Natural killer cell (primary cell): ENCODE data around the gene AKAP6. TPM values are rescaled to one million over a fixed set of nuclear protein-coding genes. Genes with fewer than 3 reads are reported as not detected.

Source experiments
- ATAC-seq, 3 donors: fragments of 150-1000 bp in 2 of 3; fragments of 200-7000 bp in 1 of 3; cut with Tn5 transposase; 1 replicate in 1 of 3; 2 replicates in 2 of 3; pipeline ENCODE4 v1.10.0; 2021; ENCODE audit warnings: mild to moderate bottlenecking in 2 of 3, moderate library complexity in 2 of 3
- DNase-seq, 2 donors: peaks; one replicate each; pipeline versions ENCODE4 v3.0.0 to v3.0.0-alpha.2; 2013 to 2021; ENCODE audit warnings: mixed read lengths in 1 of 2
- H3K27ac ChIP-seq: one replicate; pipeline ENCODE4 v1.5.1; 2013; ENCODE audit warnings: mild to moderate bottlenecking, low read length
- H3K27me3 ChIP-seq: one replicate; pipeline ENCODE4 v1.6.1; 2013; ENCODE audit warnings: low read length; ENCODE audit not compliant: control insufficient read depth, insufficient read depth
- H3K36me3 ChIP-seq: one replicate; pipeline ENCODE4 v1.6.1; 2013; ENCODE audit warnings: low read length; ENCODE audit not compliant: control insufficient read depth, insufficient read depth
- H3K4me1 ChIP-seq: one replicate; pipeline ENCODE4 v1.6.1; 2013; ENCODE audit warnings: low read length; ENCODE audit not compliant: control insufficient read depth, insufficient read depth
- H3K4me3 ChIP-seq: one replicate; pipeline ENCODE4 v1.5.1; 2013; ENCODE audit warnings: low read length
- H3K9me3 ChIP-seq: one replicate; pipeline ENCODE4 v1.6.1; 2013; ENCODE audit warnings: low read length; ENCODE audit not compliant: control insufficient read depth, insufficient read depth
- H3K27ac Mint-ChIP-seq, 2 donors: one replicate each; pipeline ENCODE4 v1.8.0; 2022; ENCODE audit warnings: mild to moderate bottlenecking in 2 of 2, mixed read lengths in 2 of 2, moderate library complexity in 1 of 2
- H3K27me3 Mint-ChIP-seq, 2 donors: one replicate each; pipeline ENCODE4 v1.8.0; 2022; ENCODE audit warnings: low read depth in 2 of 2, mixed read lengths in 2 of 2
- H3K36me3 Mint-ChIP-seq: one replicate; pipeline ENCODE4 v1.8.0; 2022; ENCODE audit warnings: mixed read lengths
- H3K4me1 Mint-ChIP-seq, 2 donors: one replicate each; pipeline ENCODE4 v1.8.0; 2022; ENCODE audit warnings: mixed read lengths in 2 of 2
- H3K4me3 Mint-ChIP-seq: one replicate; pipeline ENCODE4 v1.8.0; 2022; ENCODE audit warnings: mild to moderate bottlenecking, moderate library complexity, mixed read lengths
- H3K9me3 Mint-ChIP-seq, 2 donors: one replicate each; pipeline ENCODE4 v1.8.0; 2022; ENCODE audit warnings: mixed read lengths in 2 of 2
- WGBS: methylation state at CpG from one replicate; pipeline ENCODE4 v1.1.7; 2013; ENCODE audit warnings: missing lambda C conversion rate; ENCODE audit not compliant: insufficient coverage; 5-methylcytosine and 5-hydroxymethylcytosine counted together
- intact Hi-C: fragments of 100-400 bp; cut with micrococcal nuclease; formaldehyde crosslinking; loops from one replicate; pipeline ENCODE4 v1.14.2; 2022
- total RNA-seq, 4 donors: library from RNA; stranded (reverse); fragments of 120-200 nt in 1 of 4; gene quantifications; one replicate each; pipeline versions ENCODE4 v1.2.3 to v1.2.4, GENCODE V29; 2013 to 2022
- TF ChIP-seq, protein P1 (sequence below): fragments of 200-600 bp; IDR thresholded peaks from one replicate; pipeline ENCODE4 v1.8.0; 2022; ENCODE audit warnings: antibody characterized with exemption

The AKAP6 gene
- total RNA-seq, 3 donors from 2014 or later (not counting 1 experiment from before 2014, with no cell fraction given), result 0.21 to 1.3 (median 0.80) TPM

DNA sequence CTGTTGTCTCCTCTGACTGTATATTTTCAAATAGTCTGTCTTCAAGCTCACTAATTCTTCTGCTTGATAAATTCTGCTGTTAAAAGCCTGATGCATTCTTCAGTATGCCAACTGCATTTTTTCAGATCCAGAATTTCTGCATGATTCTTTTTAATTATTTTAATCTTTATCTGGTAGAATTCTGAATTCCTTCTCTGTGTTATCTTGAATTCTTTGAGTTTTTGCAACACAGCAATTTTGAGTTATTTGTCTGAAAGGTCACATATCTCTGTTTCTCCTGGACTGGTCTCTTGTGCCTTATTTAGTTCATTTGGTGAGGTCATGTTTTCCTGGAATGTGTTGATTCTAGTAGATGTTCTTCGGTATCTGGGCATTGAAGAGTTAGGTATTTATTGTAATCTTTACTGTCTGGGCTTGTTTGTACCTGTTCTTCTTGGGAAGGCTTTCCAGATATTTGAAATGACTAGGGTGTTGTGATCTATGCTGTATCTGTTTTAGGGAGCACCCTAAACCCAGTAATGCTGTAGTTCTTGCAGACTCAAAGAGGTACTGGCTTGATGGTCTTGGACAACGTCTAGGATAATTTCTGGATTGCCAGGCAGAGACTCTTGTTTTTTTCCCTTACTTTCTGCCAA lies 415.8 kb downstream of the AKAP6 start:
- Mint-ChIP-seq H3K27ac (no peak overlapping the region), H3K9me3 (peaks cover 5 to 15% of the 10 kb centered on the region in 2 donors), H3K4me1 (no peaks in the 10 kb centered on the region), H3K27me3 (no peaks in the 10 kb centered on the region), H3K4me3 (no peak overlapping the region), H3K36me3 (no peaks in the 10 kb centered on the region)
- H3K36me3 ChIP-seq, result no peaks in the 10 kb centered on the region
- H3K4me1 ChIP-seq, result no peaks in the 10 kb centered on the region
- no peaks in the 10 kb centered on the region for H3K27me3 ChIP-seq
- ATAC-seq, result no peak
- TF ChIP-seq, protein P1, sequence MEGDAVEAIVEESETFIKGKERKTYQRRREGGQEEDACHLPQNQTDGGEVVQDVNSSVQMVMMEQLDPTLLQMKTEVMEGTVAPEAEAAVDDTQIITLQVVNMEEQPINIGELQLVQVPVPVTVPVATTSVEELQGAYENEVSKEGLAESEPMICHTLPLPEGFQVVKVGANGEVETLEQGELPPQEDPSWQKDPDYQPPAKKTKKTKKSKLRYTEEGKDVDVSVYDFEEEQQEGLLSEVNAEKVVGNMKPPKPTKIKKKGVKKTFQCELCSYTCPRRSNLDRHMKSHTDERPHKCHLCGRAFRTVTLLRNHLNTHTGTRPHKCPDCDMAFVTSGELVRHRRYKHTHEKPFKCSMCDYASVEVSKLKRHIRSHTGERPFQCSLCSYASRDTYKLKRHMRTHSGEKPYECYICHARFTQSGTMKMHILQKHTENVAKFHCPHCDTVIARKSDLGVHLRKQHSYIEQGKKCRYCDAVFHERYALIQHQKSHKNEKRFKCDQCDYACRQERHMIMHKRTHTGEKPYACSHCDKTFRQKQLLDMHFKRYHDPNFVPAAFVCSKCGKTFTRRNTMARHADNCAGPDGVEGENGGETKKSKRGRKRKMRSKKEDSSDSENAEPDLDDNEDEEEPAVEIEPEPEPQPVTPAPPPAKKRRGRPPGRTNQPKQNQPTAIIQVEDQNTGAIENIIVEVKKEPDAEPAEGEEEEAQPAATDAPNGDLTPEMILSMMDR, result no peak
- H3K27ac ChIP-seq, result no peak overlapping the region
- intact Hi-C loops, result no loop called here
- DNase-seq, result no peak
- WGBS, result 80% methylated on average over 2 of the region's 2 CpGs
- no peak overlapping the region for H3K4me3 ChIP-seq
- H3K9me3 ChIP-seq, result peaks cover 4% of the 10 kb centered on the region

DNA sequence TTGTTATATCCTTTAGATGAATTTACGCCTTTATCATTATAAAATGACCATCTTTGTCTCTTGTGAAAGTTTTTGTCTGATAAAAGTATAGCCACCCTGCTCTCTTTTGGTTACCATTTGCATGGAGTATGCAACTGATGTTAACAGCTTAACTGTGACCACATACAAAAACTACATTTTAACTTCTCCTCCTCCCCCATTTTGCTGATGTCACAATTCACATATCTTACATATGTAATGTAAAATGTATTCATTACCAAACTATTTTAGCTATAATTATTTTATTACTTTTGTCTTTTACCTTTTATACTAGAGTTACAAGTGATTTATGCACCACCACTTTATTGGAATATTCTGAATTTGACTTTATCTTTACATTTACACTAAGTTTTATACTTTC lies 425.1 kb downstream of the AKAP6 start:
- intact Hi-C loops, result no loop called here
- no peak overlapping the region for H3K27ac Mint-ChIP-seq

DNA sequence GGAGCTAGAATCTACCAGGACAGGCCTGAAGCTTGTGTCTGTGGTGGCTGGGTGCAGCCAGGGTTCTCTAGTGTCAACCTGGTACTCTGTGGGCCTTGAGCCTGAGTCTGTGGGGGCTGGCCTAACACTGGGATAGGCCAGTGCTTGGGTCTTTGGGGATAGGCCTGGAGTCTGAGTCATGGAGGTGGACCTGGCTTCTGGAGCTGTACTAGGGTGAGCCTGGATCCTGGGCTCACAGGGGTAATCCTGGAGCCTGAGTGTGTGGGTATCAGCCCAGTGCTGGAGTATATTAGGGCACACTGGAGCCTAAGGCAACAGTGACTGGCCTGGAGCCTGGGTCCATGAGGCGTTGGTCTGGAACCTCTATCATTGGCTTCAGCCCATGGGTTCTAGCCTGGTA lies 427.1 kb downstream of the AKAP6 start:
- H3K27ac Mint-ChIP-seq, result no peak overlapping the region
- intact Hi-C loops, result no loop called here
- H3K4me1 ChIP-seq, result no peaks in the 10 kb centered on the region
- H3K4me3 Mint-ChIP-seq, result no peak overlapping the region
- H3K4me1 Mint-ChIP-seq, result no peaks in the 10 kb centered on the region
- H3K36me3 ChIP-seq, result no peaks in the 10 kb centered on the region
- peaks cover 14% of the 10 kb centered on the region for H3K9me3 ChIP-seq
- no peak for DNase-seq
- H3K27me3 Mint-ChIP-seq, result no peaks in the 10 kb centered on the region
- no peak overlapping the region for H3K27ac ChIP-seq
- H3K9me3 Mint-ChIP-seq, result peaks cover 26 to 32% of the 10 kb centered on the region in 2 donors
- no peaks in the 10 kb centered on the region for H3K27me3 ChIP-seq
- H3K4me3 ChIP-seq, result no peak overlapping the region
- H3K36me3 Mint-ChIP-seq, result peaks cover 22% of the 10 kb centered on the region
- no peak for ATAC-seq
- TF ChIP-seq, protein P1, result no peak
- 96% methylated on average over 1 of the region's 1 CpG for WGBS

More for the DNA sequence above, 425.1 kb downstream of the AKAP6 start:
- DNase-seq, result no peak
- Histone ChIP-seq H3K4me1 (no peaks in the 10 kb centered on the region), H3K9me3 (peaks cover 14% of the 10 kb centered on the region), H3K36me3 (no peaks in the 10 kb centered on the region), H3K27ac (no peak overlapping the region), H3K27me3 (no peaks in the 10 kb centered on the region), H3K4me3 (no peak overlapping the region)
- TF ChIP-seq, protein P1, result no peak
- ATAC-seq, result no peak
- Mint-ChIP-seq H3K27me3 (no peaks in the 10 kb centered on the region), H3K36me3 (peaks cover 22% of the 10 kb centered on the region), H3K4me1 (no peaks in the 10 kb centered on the region), H3K9me3 (peaks cover 22 to 25% of the 10 kb centered on the region in 2 donors), H3K4me3 (no peak overlapping the region)
- no CpG with 5 or more reads among the region's 1 CpG for WGBS

DNA sequence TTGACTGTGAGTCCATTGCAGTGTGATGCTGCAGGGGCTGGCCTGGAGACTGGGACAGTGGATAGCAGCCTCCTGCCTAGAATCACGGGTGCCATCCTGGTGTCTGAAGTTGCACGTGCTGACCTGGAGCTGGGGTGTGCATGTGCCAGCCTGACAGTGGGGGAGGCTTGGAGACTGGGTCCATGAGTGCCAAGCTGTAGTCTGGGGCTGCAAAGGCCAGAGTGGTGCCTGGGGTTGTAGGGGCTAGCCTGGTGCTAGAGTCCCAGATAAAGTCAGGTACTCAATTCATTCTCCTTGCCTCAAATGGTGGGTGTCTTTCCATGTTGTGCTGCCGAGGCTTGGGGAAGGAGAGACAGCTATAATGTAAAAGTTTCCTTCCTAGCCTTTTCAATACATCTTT lies 427.7 kb downstream of the AKAP6 start:
- H3K27ac ChIP-seq, result no peak overlapping the region
- H3K36me3 Mint-ChIP-seq, result peaks cover 17% of the 10 kb centered on the region
- WGBS, result 91% methylated on average over 2 of the region's 3 CpGs
- H3K4me3 ChIP-seq, result no peak overlapping the region
- no peaks in the 10 kb centered on the region for H3K27me3 ChIP-seq
- peaks cover 14% of the 10 kb centered on the region for H3K9me3 ChIP-seq
- no peaks in the 10 kb centered on the region for H3K36me3 ChIP-seq
- H3K9me3 Mint-ChIP-seq, result peaks cover 26 to 32% of the 10 kb centered on the region in 2 donors
- DNase-seq (no peak), ATAC-seq (no peak)
- intact Hi-C loops, result no loop called here
- H3K4me1 Mint-ChIP-seq, result no peaks in the 10 kb centered on the region
- H3K4me3 Mint-ChIP-seq, result no peak overlapping the region
- TF ChIP-seq, protein P1, result no peak
- H3K27ac Mint-ChIP-seq, result no peak overlapping the region
- no peaks in the 10 kb centered on the region for H3K27me3 Mint-ChIP-seq
- H3K4me1 ChIP-seq, result no peaks in the 10 kb centered on the region
